Epithelial cell of esophagus (primary cell): ENCODE results near the gene SGSH.

Experiments used
- DNase-seq: peaks from one replicate; pipeline ENCODE4 v3.0.0; 2010; ENCODE audit warnings: low read depth
- H3K4me3 ChIP-seq: 2 replicates; pipeline ENCODE4 v1.5.1; 2011; ENCODE audit warnings: mild to moderate bottlenecking, low read length, control low read depth
- TF ChIP-seq, protein P1 (sequence below): IDR thresholded peaks from 2 replicates; pipeline ENCODE4 v1.5.1; 2011; ENCODE audit warnings: low read depth, mild to moderate bottlenecking, low read length, control low read depth, inconsistent platforms; ENCODE audit not compliant: insufficient read depth; ENCODE audit errors: missing control alignments

Gene SGSH

DNA sequence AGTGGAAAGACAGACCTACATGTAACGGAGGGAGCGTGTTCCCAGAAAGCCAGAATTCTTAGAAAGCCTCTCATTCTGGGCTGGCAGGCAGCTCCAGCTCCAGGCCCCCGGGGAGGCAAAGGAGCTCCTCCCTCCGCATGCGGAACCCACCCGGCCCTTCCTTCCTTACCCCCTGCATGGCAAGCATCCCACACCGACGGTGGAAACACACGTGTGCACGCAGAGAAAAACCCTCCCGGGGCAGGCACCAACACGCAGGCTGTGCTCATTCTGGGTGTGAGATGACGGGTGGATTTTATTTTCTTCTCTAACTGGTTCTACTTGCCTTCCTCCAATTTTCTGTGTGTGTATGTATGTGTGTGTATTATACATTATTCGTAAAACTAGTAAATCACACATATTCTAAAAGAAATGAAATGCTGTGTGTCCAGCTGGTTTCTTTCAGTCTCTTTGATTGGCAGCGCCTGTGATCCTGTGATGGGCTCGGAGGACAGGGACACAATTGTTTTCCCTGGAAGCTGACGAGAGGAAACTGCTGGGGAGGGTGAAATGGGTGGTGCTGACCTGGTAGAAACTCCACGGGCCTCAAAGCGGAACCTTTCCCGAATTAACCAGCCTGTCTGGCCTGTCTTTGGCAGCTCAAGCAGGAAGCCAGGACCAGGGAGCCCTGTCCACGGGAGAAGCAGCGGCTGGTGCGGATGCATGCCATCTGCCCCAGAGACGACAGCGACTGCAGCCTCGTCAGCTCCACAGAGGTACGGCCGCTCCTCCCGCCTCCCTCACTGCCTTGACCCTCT lies 28.1 kb downstream of the SGSH start:
- TF ChIP-seq, protein P1, sequence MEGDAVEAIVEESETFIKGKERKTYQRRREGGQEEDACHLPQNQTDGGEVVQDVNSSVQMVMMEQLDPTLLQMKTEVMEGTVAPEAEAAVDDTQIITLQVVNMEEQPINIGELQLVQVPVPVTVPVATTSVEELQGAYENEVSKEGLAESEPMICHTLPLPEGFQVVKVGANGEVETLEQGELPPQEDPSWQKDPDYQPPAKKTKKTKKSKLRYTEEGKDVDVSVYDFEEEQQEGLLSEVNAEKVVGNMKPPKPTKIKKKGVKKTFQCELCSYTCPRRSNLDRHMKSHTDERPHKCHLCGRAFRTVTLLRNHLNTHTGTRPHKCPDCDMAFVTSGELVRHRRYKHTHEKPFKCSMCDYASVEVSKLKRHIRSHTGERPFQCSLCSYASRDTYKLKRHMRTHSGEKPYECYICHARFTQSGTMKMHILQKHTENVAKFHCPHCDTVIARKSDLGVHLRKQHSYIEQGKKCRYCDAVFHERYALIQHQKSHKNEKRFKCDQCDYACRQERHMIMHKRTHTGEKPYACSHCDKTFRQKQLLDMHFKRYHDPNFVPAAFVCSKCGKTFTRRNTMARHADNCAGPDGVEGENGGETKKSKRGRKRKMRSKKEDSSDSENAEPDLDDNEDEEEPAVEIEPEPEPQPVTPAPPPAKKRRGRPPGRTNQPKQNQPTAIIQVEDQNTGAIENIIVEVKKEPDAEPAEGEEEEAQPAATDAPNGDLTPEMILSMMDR, result no peak
- peak; percentile 66 for DNase-seq
- H3K4me3 ChIP-seq, result peak overlapping the region; percentile 7

GRCh38 chr17:80191192-80191591 lies 28.9 kb downstream of the SGSH start:
- H3K4me3 ChIP-seq, result no peak overlapping the region
- TF ChIP-seq, protein P1, result no peak
- no peak for DNase-seq

DNA sequence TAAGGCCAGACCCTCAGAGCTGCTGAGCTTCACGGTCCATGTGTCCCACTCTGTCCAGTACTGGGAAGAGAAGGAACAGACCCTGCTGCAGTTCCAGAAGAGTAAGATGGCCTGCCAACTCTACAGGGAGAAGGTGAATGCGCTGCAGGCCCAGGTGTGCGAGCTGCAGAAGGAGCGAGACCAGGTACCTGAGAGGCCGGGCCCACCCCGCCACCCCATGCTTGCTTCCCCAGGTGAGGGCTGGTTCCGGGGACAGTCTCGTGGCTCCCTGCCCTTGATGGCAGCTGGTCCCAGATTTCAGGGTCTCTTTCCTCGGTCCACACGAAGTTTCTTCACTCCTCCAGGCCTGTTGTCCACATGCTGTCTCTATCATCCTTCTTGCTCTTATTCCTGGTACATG lies 29.4 kb downstream of the SGSH start:
- TF ChIP-seq, protein P1, result no peak
- no peak overlapping the region for H3K4me3 ChIP-seq
- no peak for DNase-seq

- H3K4me3 ChIP-seq, result no peak overlapping the region
- TF ChIP-seq, protein P1, result no peak
- no peak for DNase-seq
Observed at GRCh38 chr17:80189611-80190010, 30.5 kb downstream of the SGSH start.

GRCh38 chr17:80187515-80187941 lies 32.6 kb downstream of the SGSH start:
- no peak overlapping the region for H3K4me3 ChIP-seq
- DNase-seq, result peak; percentile 42
- TF ChIP-seq, protein P1, result no peak

- H3K4me3 ChIP-seq, result no peak overlapping the region
- peak; percentile 73 for DNase-seq
- TF ChIP-seq, protein P1, result no peak
Observed at GRCh38 chr17:80187090-80187489, 33.0 kb downstream of the SGSH start.

GRCh38 chr17:80185968-80186367 lies 34.2 kb downstream of the SGSH start:
- TF ChIP-seq, protein P1, result no peak
- no peak for DNase-seq
- no peak overlapping the region for H3K4me3 ChIP-seq
